ENCODE results near the gene TMEM229B.

The TMEM229B gene

GRCh38 chr14:67447033-67447381 is 41.5 kb downstream of the TMEM229B start:
- TF ChIP-seq CTCF (conservative IDR thresholded peaks at IDR 0.05; ENCODE audit: low read length) (no peak), EZH2phosphoT487 (IDR thresholded peaks at IDR 0.05; ENCODE audit: borderline replicate concordance) (no peak)
- no peaks in the 10 kb centered on the region for H3K4me1 ChIP-seq (ENCODE audit: insufficient read depth, low read length, poor library complexity, severe bottlenecking)
- no peaks in the 10 kb centered on the region for H4K20me1 ChIP-seq (ENCODE audit: insufficient read depth, low read length, poor library complexity, severe bottlenecking)
- H2AFZ ChIP-seq (ENCODE audit: low read length), result no peak overlapping the region; the same call in 1 of the 2 replicates
- no peak overlapping the region for H3K9ac ChIP-seq (ENCODE audit: low read depth, low read length, poor library complexity, severe bottlenecking)
- no peaks in the 10 kb centered on the region for H3K9me2 ChIP-seq (replicated peaks; ENCODE audit: low read depth, low read length)
- no peak overlapping the region for H3K4me3 ChIP-seq (ENCODE audit: low read length, poor library complexity, severe bottlenecking)
- no peaks in the 10 kb centered on the region for H3K9me3 ChIP-seq (ENCODE audit: insufficient read depth, low read depth, low read length)
- no peaks in the 10 kb centered on the region for H3K27me3 ChIP-seq (ENCODE audit: insufficient read depth, low read length, poor library complexity, severe bottlenecking)
- no peaks in the 10 kb centered on the region for H3K79me2 ChIP-seq (ENCODE audit: insufficient read depth, low read length)
- no peaks in the 10 kb centered on the region for H3F3A ChIP-seq (ENCODE audit: low read depth)
- H3K36me3 ChIP-seq (ENCODE audit: insufficient read depth, low read length), result no peaks in the 10 kb centered on the region
- H3K4me2 ChIP-seq (ENCODE audit: low read depth, low read length, poor library complexity, severe bottlenecking), result no peak overlapping the region

GRCh38 chr14:67446371-67447032 is 42.0 kb downstream of the TMEM229B start:
- Histone ChIP-seq H3K4me2 (ENCODE audit: low read depth, low read length, poor library complexity, severe bottlenecking) (no peak overlapping the region), H4K20me1 (ENCODE audit: insufficient read depth, low read length, poor library complexity, severe bottlenecking) (no peaks in the 10 kb centered on the region), H3K36me3 (ENCODE audit: insufficient read depth, low read length) (no peaks in the 10 kb centered on the region), H3K4me1 (ENCODE audit: insufficient read depth, low read length, poor library complexity, severe bottlenecking) (no peaks in the 10 kb centered on the region), H3K4me3 (ENCODE audit: low read length, poor library complexity, severe bottlenecking) (no peak overlapping the region), H3K9ac (ENCODE audit: low read depth, low read length, poor library complexity, severe bottlenecking) (no peak overlapping the region), H3F3A (ENCODE audit: low read depth) (no peaks in the 10 kb centered on the region), H3K27me3 (ENCODE audit: insufficient read depth, low read length, poor library complexity, severe bottlenecking) (no peaks in the 10 kb centered on the region), H3K9me2 (replicated peaks; ENCODE audit: low read depth, low read length) (no peaks in the 10 kb centered on the region), H2AFZ (ENCODE audit: low read length) (no peak overlapping the region), H3K79me2 (ENCODE audit: insufficient read depth, low read length) (no peaks in the 10 kb centered on the region), H3K9me3 (ENCODE audit: insufficient read depth, low read depth, low read length) (no peaks in the 10 kb centered on the region)
- TF ChIP-seq CTCF (conservative IDR thresholded peaks at IDR 0.05; ENCODE audit: low read length) (no peak), EZH2phosphoT487 (IDR thresholded peaks at IDR 0.05; ENCODE audit: borderline replicate concordance) (no peak)

GRCh38 chr14:67444395-67444794 is 44.1 kb downstream of the TMEM229B start:
- Histone ChIP-seq H3K4me1 (ENCODE audit: insufficient read depth, low read length, poor library complexity, severe bottlenecking) (no peaks in the 10 kb centered on the region), H3K27me3 (ENCODE audit: insufficient read depth, low read length, poor library complexity, severe bottlenecking) (no peaks in the 10 kb centered on the region), H4K20me1 (ENCODE audit: insufficient read depth, low read length, poor library complexity, severe bottlenecking) (no peaks in the 10 kb centered on the region), H3K9me2 (replicated peaks; ENCODE audit: low read depth, low read length) (no peaks in the 10 kb centered on the region), H3K4me3 (ENCODE audit: low read length, poor library complexity, severe bottlenecking) (no peak overlapping the region), H3K4me2 (ENCODE audit: low read depth, low read length, poor library complexity, severe bottlenecking) (no peak overlapping the region), H2AFZ (ENCODE audit: low read length) (no peak overlapping the region), H3K79me2 (ENCODE audit: insufficient read depth, low read length) (no peaks in the 10 kb centered on the region), H3K9ac (ENCODE audit: low read depth, low read length, poor library complexity, severe bottlenecking) (no peak overlapping the region), H3F3A (ENCODE audit: low read depth) (no peaks in the 10 kb centered on the region), H3K9me3 (ENCODE audit: insufficient read depth, low read depth, low read length) (no peaks in the 10 kb centered on the region), H3K36me3 (ENCODE audit: insufficient read depth, low read length) (no peaks in the 10 kb centered on the region)
- TF ChIP-seq CTCF (conservative IDR thresholded peaks at IDR 0.05; ENCODE audit: low read length) (no peak), EZH2phosphoT487 (IDR thresholded peaks at IDR 0.05; ENCODE audit: borderline replicate concordance) (no peak)

Data from Loucy (cell line).